GM10266 (cell line): Measurements from ENCODE around the gene GRIN2C.

ENCODE experiments used
- DNase-seq: peaks from one replicate; pipeline ENCODE4 v3.0.0; 2012; ENCODE audit errors: extremely low spot score
- CTCF ChIP-seq: IDR thresholded peaks from 2 replicates; pipeline ENCODE4 v1.5.1; 2012; ENCODE audit warnings: mild to moderate bottlenecking, low read depth; ENCODE audit not compliant: control insufficient read depth, insufficient read depth; ENCODE audit errors: missing control alignments

Gene GRIN2C

GRCh38 chr17:74803388-74803930 lies 56.2 kb downstream of the GRIN2C start:
- no peak for DNase-seq
- TF ChIP-seq CTCF = no peak

- TF ChIP-seq CTCF = no peak
- DNase-seq = no peak
Measured at GRCh38 chr17:74801896-74802295, 57.8 kb downstream of the GRIN2C start.

GRCh38 chr17:74800531-74800930 lies 59.2 kb downstream of the GRIN2C start:
- TF ChIP-seq CTCF = no peak
- no peak for DNase-seq

GRCh38 chr17:74799097-74799496 lies 60.6 kb downstream of the GRIN2C start:
- TF ChIP-seq CTCF = no peak
- no peak for DNase-seq

GRCh38 chr17:74798239-74798707 lies 61.4 kb downstream of the GRIN2C start:
- TF ChIP-seq CTCF = no peak
- no peak for DNase-seq

GRCh38 chr17:74797824-74798223 lies 61.9 kb downstream of the GRIN2C start:
- no peak for TF ChIP-seq CTCF

GRCh38 chr17:74796866-74797265 lies 62.8 kb downstream of the GRIN2C start:
- no peak for DNase-seq
- no peak for TF ChIP-seq CTCF

More at GRCh38 chr17:74797824-74798223, 61.9 kb downstream of the GRIN2C start:
- no peak for DNase-seq
